GM18505 (cell line): ENCODE data around the gene MREG.
"Not testable (repeated sequence)": the region's sequence is repeated elsewhere in the genome, so short reads cannot be mapped to it uniquely, and the experiment has no call there.

Experiments
- ATAC-seq: cut with Tn5 transposase; IDR thresholded peaks from one replicate; pipeline ENCODE4 v1.9.1; 2021; ENCODE audit not compliant: unreplicated experiment
- POLR2A ChIP-seq: IDR thresholded peaks from 4 replicates; pipeline ENCODE4 v1.6.1; 2011; ENCODE audit warnings: borderline replicate concordance; ENCODE audit not compliant: insufficient read depth, insufficient read length; ENCODE audit errors: extremely low read depth

Gene MREG

DNA sequence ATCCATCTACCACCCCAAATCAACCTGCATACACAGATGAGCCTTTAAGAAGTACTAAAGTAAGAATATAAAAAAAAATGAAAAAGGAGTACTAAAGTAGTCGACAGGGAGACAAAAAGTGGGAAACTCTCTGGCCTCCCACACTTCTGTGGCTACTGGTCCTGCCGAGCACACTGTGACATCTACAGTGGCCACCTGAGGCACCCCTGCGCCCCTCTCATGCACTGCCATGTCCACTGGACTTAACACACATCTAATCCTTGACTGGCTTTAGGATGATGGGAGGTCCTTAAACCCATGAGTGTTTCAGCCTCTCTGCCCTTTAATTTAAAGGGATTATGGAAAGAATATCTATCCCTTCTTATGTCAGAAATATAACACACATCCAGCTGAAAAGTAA lies 71.2 kb downstream of the MREG start:
- TF ChIP-seq POLR2A, result no peak
- no peak for ATAC-seq

- no peak for TF ChIP-seq POLR2A
- no peak for ATAC-seq
Observed at GRCh38 chr2:215941726-215942125, 71.6 kb downstream of the MREG start.

- TF ChIP-seq POLR2A, result no peak
- no peak for ATAC-seq
Observed at GRCh38 chr2:215940645-215941184, 72.6 kb downstream of the MREG start.

- ATAC-seq, result no peak
- TF ChIP-seq POLR2A, result no peak
Observed at GRCh38 chr2:215937190-215937589, 76.2 kb downstream of the MREG start.

DNA sequence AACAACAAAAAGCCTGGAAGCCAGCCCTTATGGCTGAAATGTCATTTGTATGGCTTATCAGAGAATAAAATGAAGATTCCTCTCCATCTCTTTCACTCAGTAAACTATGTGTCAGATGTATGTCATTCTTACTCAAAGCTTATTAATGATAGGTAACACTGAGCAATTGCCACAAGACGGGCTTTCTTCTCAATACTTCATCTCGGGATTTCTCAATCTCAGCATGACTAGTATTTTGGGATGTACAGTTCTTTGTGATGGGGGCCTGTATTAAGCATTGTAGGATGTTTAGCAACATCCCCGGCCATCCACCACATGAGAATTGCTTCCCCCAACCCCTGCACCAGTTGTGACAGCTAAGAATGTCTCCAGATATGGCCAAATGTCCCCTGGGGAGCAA lies 80.2 kb downstream of the MREG start:
- TF ChIP-seq POLR2A, result no peak
- ATAC-seq, result no peak

- ATAC-seq, result peak; percentile 76
- TF ChIP-seq POLR2A, result no peak
Observed at GRCh38 chr2:215931256-215931903, 82.0 kb downstream of the MREG start.

DNA sequence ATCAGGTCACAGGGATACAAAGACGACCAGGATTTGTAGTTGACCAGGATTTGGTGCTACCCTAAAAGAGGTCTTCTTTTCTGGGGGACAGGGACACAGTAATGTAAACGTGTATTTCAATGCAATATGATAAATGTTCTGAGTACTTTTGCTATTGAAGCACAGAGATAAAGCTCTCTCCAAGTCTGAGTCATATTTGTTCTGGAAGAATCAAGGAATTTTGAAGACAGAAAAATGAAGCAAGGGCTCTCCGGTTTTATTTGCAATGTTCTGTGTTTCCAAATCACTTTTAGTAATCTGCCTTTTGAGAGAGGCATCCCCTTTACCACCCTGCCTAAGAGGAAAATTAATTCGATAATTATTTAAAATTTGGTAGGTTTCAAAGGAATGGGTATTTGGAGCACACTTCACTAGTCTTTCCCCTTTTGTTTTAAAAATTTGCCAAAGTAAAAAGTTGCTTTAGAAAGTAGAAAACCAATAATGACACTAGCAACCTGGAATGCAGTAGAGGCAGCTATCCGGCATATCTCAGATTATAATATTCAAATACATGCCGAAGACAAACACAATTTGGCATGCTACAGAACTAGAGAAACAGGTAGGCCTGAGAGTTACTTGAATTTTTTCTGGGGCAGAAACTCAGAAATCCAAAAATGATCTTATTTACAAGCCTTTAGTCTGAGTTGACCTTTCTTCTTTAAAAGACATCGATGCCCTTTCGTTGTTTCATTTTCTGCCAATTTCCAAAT lies 82.7 kb downstream of the MREG start:
- TF ChIP-seq POLR2A, result no peak
- no peak for ATAC-seq

- no peak for ATAC-seq
- TF ChIP-seq POLR2A, result no peak
Observed at GRCh38 chr2:215929602-215930335, 83.6 kb downstream of the MREG start.

DNA sequence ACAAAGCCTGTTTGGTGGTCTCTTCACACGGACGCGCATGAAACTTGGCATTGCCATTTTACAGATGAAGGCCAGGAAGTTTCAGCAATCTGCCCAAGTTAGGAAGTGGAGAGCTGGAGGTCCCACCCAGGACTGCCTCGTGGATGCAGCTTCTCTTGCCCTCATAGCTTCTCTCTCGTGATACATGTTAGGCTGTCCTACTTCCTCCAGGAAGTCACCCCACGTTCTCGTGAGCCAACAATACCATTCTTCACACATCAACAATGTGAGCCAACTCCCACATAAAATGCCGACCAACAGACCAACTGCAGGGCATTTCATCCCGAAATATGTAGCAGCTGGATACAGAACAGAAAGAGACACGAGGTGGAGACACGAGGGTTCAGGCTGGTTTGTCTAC lies 85.3 kb downstream of the MREG start:
- no peak for TF ChIP-seq POLR2A

DNA sequence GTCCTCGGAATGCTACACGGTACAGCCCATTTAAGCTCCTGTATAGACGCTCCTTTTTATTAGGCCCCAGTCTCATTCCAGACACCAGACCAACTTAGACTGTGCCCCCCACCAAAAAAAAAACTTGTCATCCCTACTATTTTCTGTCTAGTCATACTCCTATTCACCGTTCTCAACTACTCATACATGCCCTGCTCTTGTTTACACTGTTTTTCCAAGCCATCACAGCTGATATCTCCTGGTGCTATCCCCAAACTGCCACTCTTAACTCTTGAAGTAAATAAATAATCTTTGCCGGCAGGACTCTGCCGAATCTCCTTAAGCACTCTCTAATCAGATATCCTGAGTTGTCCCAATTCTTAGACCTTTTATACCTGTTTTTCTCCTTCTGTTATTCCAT lies 86.4 kb downstream of the MREG start:
- ATAC-seq, result not testable (repeated sequence)

More for the DNA sequence above, 85.3 kb downstream of the MREG start:
- ATAC-seq, result no peak

DNA sequence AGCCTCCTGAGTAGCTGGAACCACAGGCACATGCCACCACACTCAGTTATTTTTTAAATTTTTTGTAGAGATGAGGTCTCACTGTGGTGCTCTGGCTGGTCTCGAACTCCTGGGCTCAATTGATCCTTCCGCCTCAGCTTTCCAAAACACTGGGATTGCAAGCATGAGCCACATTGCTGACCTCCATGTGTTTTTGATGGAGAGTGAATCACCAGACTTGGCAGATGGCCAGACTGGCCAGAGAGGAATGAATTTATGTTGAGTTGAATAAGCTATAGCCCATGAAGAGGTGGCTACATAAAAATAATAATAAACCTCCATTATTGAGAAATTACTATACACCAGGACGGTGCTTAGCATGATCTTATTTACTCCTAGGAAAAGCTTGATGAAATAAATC lies 91.5 kb downstream of the MREG start:
- no peak for TF ChIP-seq POLR2A
- no peak for ATAC-seq

DNA sequence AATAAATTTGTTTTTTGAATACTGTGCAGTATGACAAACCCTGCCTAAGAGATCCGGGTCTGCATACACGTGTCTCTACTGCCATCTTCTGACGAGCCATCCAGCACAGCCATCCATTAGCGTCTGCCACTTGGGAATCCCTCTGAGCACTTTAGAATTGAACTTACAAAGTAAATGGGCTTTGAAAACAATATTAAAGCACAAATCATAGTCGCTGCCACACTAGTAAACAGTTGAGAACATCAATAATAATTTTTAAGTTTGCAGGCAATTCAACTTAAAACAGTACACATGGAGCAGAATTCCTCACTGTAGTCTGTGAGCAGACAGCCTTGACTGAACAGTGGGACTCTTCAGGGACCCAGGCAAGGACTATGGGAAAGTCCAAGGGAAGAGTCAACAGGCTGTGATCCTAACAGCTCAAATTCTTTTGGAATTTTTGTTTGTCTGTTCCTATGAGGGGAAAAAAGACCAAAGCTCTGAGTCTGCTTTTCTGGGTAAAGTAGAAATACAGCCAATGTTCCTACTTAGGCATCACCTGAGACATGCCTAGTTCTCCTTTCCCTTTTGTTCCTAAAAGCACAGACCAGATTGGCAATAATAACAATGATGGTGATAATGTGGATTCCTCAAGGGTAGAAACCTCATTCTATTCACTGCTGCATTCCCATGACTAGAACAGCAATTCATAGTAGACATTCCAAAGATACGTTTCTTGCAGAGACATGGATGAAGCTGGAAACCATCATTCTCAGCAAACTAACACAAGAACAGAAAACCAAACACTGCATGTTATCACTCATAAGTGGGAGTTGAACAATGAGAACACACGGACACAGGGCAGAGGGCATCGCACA lies 92.9 kb downstream of the MREG start:
- no peak for TF ChIP-seq POLR2A
- ATAC-seq, result peak; percentile 48
